Measurements from ENCODE around the gene PPCDC.
"Not testable (repeated sequence)": the region's sequence is repeated elsewhere in the genome, so short reads cannot be mapped to it uniquely, and the experiment has no call there.

PPCDC gene

GRCh38 chr15:75069301-75069925 lies 46.0 kb downstream of the PPCDC start:
- no peak for DNase-seq (ENCODE audit: low read depth)

- no peak for DNase-seq (ENCODE audit: low read depth)
These were observed 47.3 kb downstream of the PPCDC start for GRCh38 chr15:75070674-75071073.

GRCh38 chr15:75073197-75073596 lies 49.8 kb downstream of the PPCDC start:
- DNase-seq (ENCODE audit: low read depth), result no peak

- DNase-seq (ENCODE audit: low read depth), result no peak
These were observed 52.9 kb downstream of the PPCDC start for GRCh38 chr15:75076277-75076676.

- DNase-seq (ENCODE audit: low read depth), result not testable (repeated sequence)
These were observed 54.2 kb downstream of the PPCDC start for GRCh38 chr15:75077551-75077961.

- no peak for DNase-seq (ENCODE audit: low read depth)
These were observed 57.8 kb downstream of the PPCDC start for GRCh38 chr15:75081150-75081549.

GRCh38 chr15:75082689-75083088 lies 59.3 kb downstream of the PPCDC start:
- DNase-seq (ENCODE audit: low read depth), result no peak

- DNase-seq (ENCODE audit: low read depth), result not testable (repeated sequence)
These were observed 62.3 kb downstream of the PPCDC start for GRCh38 chr15:75085708-75086107.

- no peak for DNase-seq (ENCODE audit: low read depth)
These were observed 66.3 kb downstream of the PPCDC start for GRCh38 chr15:75089456-75090387.

GRCh38 chr15:75090388-75090734 lies 67.0 kb downstream of the PPCDC start:
- DNase-seq (ENCODE audit: low read depth), result no peak

GRCh38 chr15:75091814-75092213 lies 68.4 kb downstream of the PPCDC start:
- no peak for DNase-seq (ENCODE audit: low read depth)

- DNase-seq (ENCODE audit: low read depth), result not testable (repeated sequence)
These were observed 71.6 kb downstream of the PPCDC start for GRCh38 chr15:75094961-75095478.

- no peak for DNase-seq (ENCODE audit: low read depth)
These were observed 72.2 kb downstream of the PPCDC start for GRCh38 chr15:75095594-75095993.

- DNase-seq (ENCODE audit: low read depth), result no peak
These were observed 74.5 kb downstream of the PPCDC start for GRCh38 chr15:75097939-75098338.

GRCh38 chr15:75098404-75098803 lies 75.0 kb downstream of the PPCDC start:
- no peak for DNase-seq (ENCODE audit: low read depth)

All from activated T-helper 1 cell treated with Interleukin-2 at 50 U/mL for 16 hours (primary cell).